Body of pancreas (tissue), 4 donors: ENCODE data around the gene CACNA2D4.

Experiments used
- POLR2A ChIP-seq, 3 donors: fragments of 450-650 bp; IDR thresholded peaks; one replicate each; pipeline ENCODE4 v1.6.1; 2016; ENCODE audit warnings: antibody characterized with exemption in 3 of 3, mild to moderate bottlenecking in 2 of 3
- TF ChIP-seq, protein P1 (sequence below), 7 experiments: fragments of 450-650 bp in 4 of 7; fragments of 200-600 bp in 3 of 7; sonication (generic) in 3 of 7; IDR thresholded peaks; one replicate each; pipeline ENCODE4 v1.5.1; 2016 to 2019; ENCODE audit warnings: antibody characterized with exemption in 7 of 7

DNA sequence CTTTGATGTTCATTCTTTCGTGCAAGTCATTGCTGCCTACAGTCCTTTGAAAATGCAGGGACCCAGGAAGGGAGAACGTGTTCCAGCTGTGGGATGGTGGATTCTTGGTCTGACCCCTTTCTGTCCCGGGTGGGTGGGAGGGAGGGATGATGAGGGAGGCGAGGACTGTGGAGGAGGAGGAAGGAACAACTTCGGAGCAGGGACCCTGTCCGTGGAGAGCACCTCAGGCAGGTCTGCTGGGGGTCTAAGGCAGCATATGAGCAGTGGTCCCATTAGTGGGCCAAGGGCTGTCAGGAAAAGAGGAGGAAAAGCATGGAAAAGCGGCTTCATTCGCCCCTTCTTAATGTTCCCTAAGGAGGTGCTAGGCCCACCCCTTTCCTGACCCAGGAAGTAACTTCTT, 36.0 kb downstream of the CACNA2D4 start:
- TF ChIP-seq, protein P1, sequence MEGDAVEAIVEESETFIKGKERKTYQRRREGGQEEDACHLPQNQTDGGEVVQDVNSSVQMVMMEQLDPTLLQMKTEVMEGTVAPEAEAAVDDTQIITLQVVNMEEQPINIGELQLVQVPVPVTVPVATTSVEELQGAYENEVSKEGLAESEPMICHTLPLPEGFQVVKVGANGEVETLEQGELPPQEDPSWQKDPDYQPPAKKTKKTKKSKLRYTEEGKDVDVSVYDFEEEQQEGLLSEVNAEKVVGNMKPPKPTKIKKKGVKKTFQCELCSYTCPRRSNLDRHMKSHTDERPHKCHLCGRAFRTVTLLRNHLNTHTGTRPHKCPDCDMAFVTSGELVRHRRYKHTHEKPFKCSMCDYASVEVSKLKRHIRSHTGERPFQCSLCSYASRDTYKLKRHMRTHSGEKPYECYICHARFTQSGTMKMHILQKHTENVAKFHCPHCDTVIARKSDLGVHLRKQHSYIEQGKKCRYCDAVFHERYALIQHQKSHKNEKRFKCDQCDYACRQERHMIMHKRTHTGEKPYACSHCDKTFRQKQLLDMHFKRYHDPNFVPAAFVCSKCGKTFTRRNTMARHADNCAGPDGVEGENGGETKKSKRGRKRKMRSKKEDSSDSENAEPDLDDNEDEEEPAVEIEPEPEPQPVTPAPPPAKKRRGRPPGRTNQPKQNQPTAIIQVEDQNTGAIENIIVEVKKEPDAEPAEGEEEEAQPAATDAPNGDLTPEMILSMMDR (IDR thresholded peaks at IDR 0.05): no peak
- no peak for TF ChIP-seq POLR2A (IDR thresholded peaks at IDR 0.05)
